IMR-90 (cell line): Measurements from ENCODE around the gene A1CF. TPM values are rescaled to one million over a fixed set of nuclear protein-coding genes. Genes with fewer than 3 reads are reported as not detected.
"Not testable (repeated sequence)": the region's sequence is repeated elsewhere in the genome, so short reads cannot be mapped to it uniquely, and the experiment has no call there.

Experiments
- ATAC-seq: fragments of 200-7000 bp; cut with Tn5 transposase; 2 replicates; pipeline ENCODE4 v1.9.1; 2020; ENCODE audit warnings: low read depth, mild to moderate bottlenecking, moderate library complexity
- BruUV-seq: library from RNA; stranded (reverse); fragments of 400-500 nt; replicated peaks from 2 replicates; lab custom pipeline; 2021; lab: Mats Ljungman, UMichigan
- CTCF ChIA-PET: fragments of 300-600 bp; formaldehyde crosslinking; extraction: SDS; loops from one replicate; lab custom pipeline; 2021; ENCODE audit warnings: antibody characterized with exemption; lab: Yijun Ruan, JAX
- POLR2A ChIA-PET: fragments of 300-600 bp; sonication (Branson Sonifier 250); formaldehyde crosslinking; loops from one replicate; lab custom pipeline; 2022; ENCODE audit warnings: antibody characterized with exemption; ENCODE audit not compliant: unreplicated experiment; lab: Charles Lee
- DNase-seq: peaks from one replicate; pipeline ENCODE4 v3.0.0; 2013
- H2AFZ ChIP-seq: replicated peaks from 2 replicates; pipeline ENCODE3; 2013; ENCODE audit warnings: low read length, mild to moderate bottlenecking; ENCODE audit not compliant: poor library complexity
- H2AK5ac ChIP-seq: 2 replicates; pipeline ENCODE4 v1.6.1; 2013; ENCODE audit warnings: low read depth, low read length, inconsistent platforms
- H2AK9ac ChIP-seq: replicated peaks from 2 replicates; pipeline ENCODE3; 2013; ENCODE audit warnings: mild to moderate bottlenecking, low read depth, low read length, moderate library complexity; ENCODE audit not compliant: poor library complexity
- H2BK120ac ChIP-seq: 2 replicates; pipeline ENCODE4 v1.6.1; 2013; ENCODE audit warnings: low read depth, low read length, inconsistent platforms
- H2BK15ac ChIP-seq: 3 replicates; pipeline ENCODE4 v1.6.1; 2013; ENCODE audit warnings: low read depth, low read length, inconsistent platforms
- H2BK20ac ChIP-seq: 2 replicates; pipeline ENCODE4 v1.6.1; 2013; ENCODE audit warnings: low read depth, mild to moderate bottlenecking, inconsistent platforms, low read length, moderate library complexity
- H2BK5ac ChIP-seq: 2 replicates; pipeline ENCODE4 v1.6.1; 2013; ENCODE audit warnings: mild to moderate bottlenecking, low read depth, low read length, inconsistent platforms; ENCODE audit not compliant: poor library complexity, severe bottlenecking
- H3K14ac ChIP-seq: replicated peaks from 2 replicates; pipeline ENCODE4 v1.6.1; 2013; ENCODE audit warnings: low read depth, low read length, inconsistent platforms
- H3K18ac ChIP-seq: 2 replicates; pipeline ENCODE4 v1.6.1; 2013; ENCODE audit warnings: low read depth, low read length, control low read depth
- H3K23ac ChIP-seq: 2 replicates; pipeline ENCODE4 v1.6.1; 2013; ENCODE audit warnings: low read depth, low read length, inconsistent platforms
- H3K27ac ChIP-seq: 2 replicates; pipeline ENCODE4 v1.5.1; 2013; ENCODE audit warnings: mild to moderate bottlenecking, control low read depth, low read length; ENCODE audit not compliant: insufficient read depth
- H3K27me3 ChIP-seq: 2 replicates; pipeline ENCODE4 v1.6.1; 2013; ENCODE audit warnings: low read length; ENCODE audit not compliant: control insufficient read depth, insufficient read depth
- H3K36me3 ChIP-seq: 2 replicates; pipeline ENCODE4 v1.6.1; 2013; ENCODE audit warnings: low read length, mixed read lengths; ENCODE audit not compliant: control insufficient read depth, insufficient read depth
- H3K4ac ChIP-seq: 2 replicates; pipeline ENCODE4 v1.6.1; 2013; ENCODE audit warnings: low read depth, low read length, inconsistent platforms
- H3K4me1 ChIP-seq: 2 replicates; pipeline ENCODE4 v1.6.1; 2013; ENCODE audit warnings: low read length, mixed read lengths; ENCODE audit not compliant: control insufficient read depth, insufficient read depth
- H3K4me2 ChIP-seq: 2 replicates; pipeline ENCODE4 v1.6.1; 2013; ENCODE audit warnings: low read depth, mild to moderate bottlenecking, control low read depth, low read length, moderate library complexity
- H3K4me3 ChIP-seq: 2 replicates; pipeline ENCODE4 v1.5.1; 2013; ENCODE audit warnings: low read depth, mild to moderate bottlenecking, control low read depth, low read length, moderate library complexity; ENCODE audit not compliant: insufficient read depth
- H3K56ac ChIP-seq: 2 replicates; pipeline ENCODE4 v1.6.1; 2013; ENCODE audit warnings: low read length, inconsistent platforms; ENCODE audit not compliant: insufficient read depth; ENCODE audit errors: extremely low read depth
- H3K79me1 ChIP-seq, 2 experiments: 2 replicates each; pipeline ENCODE4 v1.6.1; 2013; ENCODE audit warnings: low read length in 2 of 2, inconsistent platforms in 1 of 2, low read depth in 1 of 2
- H3K9ac ChIP-seq: 2 replicates; pipeline ENCODE4 v1.6.1; 2013; ENCODE audit warnings: low read depth, low read length, control low read depth
- H3K9me1 ChIP-seq: 2 replicates; pipeline ENCODE4 v1.6.1; 2013; ENCODE audit warnings: low read length, inconsistent platforms; ENCODE audit not compliant: insufficient read depth
- H3K9me3 ChIP-seq: 2 replicates; pipeline ENCODE4 v1.6.1; 2013; ENCODE audit warnings: low read length; ENCODE audit not compliant: control insufficient read depth, insufficient read depth
- H4K20me1 ChIP-seq: 2 replicates; pipeline ENCODE4 v1.6.1; 2013; ENCODE audit warnings: low read length, inconsistent platforms; ENCODE audit not compliant: insufficient read depth
- H4K5ac ChIP-seq: 2 replicates; pipeline ENCODE4 v1.6.1; 2013; ENCODE audit warnings: mild to moderate bottlenecking, low read depth, low read length, control low read depth
- H4K8ac ChIP-seq, 2 experiments: 2 replicates each; pipeline ENCODE4 v1.6.1; 2013; ENCODE audit warnings: low read depth in 2 of 2, low read length in 2 of 2, control low read depth in 1 of 2, inconsistent platforms in 1 of 2
- H4K91ac ChIP-seq: 2 replicates; pipeline ENCODE4 v1.6.1; 2013; ENCODE audit warnings: low read depth, low read length, inconsistent platforms; ENCODE audit not compliant: insufficient read depth
- WGBS, 2 experiments: methylation state at CpG; one replicate each; pipeline versions ENCODE4 v1.1.5 to v1.1.7; 2013; ENCODE audit warnings: missing lambda C conversion rate in 2 of 2; ENCODE audit not compliant: insufficient read length in 1 of 2; ENCODE audit errors: extremely low coverage in 2 of 2; 5-methylcytosine and 5-hydroxymethylcytosine counted together
- dilution Hi-C: fragments of 300-500 bp; cut with HindIII; formaldehyde crosslinking; loops from one replicate; pipeline ENCODE4 v1.14.3; 2018; ENCODE audit warnings: low sequenced_read_pairs; ENCODE audit not compliant: unreplicated experiment
- in situ Hi-C: fragments of 300-500 bp; cut with MboI; formaldehyde crosslinking; loops from 3 replicates; pipeline ENCODE4 v1.14.3; 2019; ENCODE audit warnings: low sequenced_read_pairs, inconsistent platforms, mixed read lengths
- intact Hi-C: fragments of 100-400 bp; cut with micrococcal nuclease; formaldehyde crosslinking; loops from 2 replicates; pipeline ENCODE4 v1.10.0; 2022
- polyA plus RNA-seq, 3 experiments: library from polyadenylated mRNA; depleted of rRNA; stranded (reverse); fragments of >200 nt; gene quantifications; 2 replicates each; pipeline ENCODE4 v1.2.3, GENCODE V29; 2012; ENCODE audit warnings: low replicate concordance in 1 of 3
- total RNA-seq: library from RNA; depleted of rRNA; stranded (reverse); fragments of >200 nt; gene quantifications from 2 replicates; pipeline ENCODE4 v1.2.3, GENCODE V29; 2012; rRNA removed

The A1CF gene
- total and polyA plus RNA-seq, 2 of the 4 experiments (the other 2 are of a cell fraction): not detected

- H3K56ac ChIP-seq, H3K4me2 ChIP-seq, H2AK9ac ChIP-seq, H4K91ac ChIP-seq, H2BK5ac ChIP-seq, H3K18ac ChIP-seq, H3K79me1 ChIP-seq, CTCF ChIA-PET, H2AFZ ChIP-seq, H3K4me1 ChIP-seq, H3K27me3 ChIP-seq, in situ Hi-C loops, POLR2A ChIA-PET, H2BK15ac ChIP-seq, H2BK120ac ChIP-seq, H3K4ac ChIP-seq, H3K4me3 ChIP-seq, H3K14ac ChIP-seq, H2AK5ac ChIP-seq, H3K23ac ChIP-seq, H3K9me3 ChIP-seq, BruUV-seq, H4K20me1 ChIP-seq, H3K9ac ChIP-seq, dilution Hi-C loops, H4K8ac ChIP-seq, H2BK20ac ChIP-seq, H3K36me3 ChIP-seq, H3K27ac ChIP-seq, H4K5ac ChIP-seq, H3K9me1 ChIP-seq: not testable (repeated sequence)
- DNase-seq (peak; percentile 55), ATAC-seq (peak; percentile 82)
- intact Hi-C loops: loop anchor here (10.0 kb wide), 1 partner anchor 592 kb away; no protein-coding TSS in a partner anchor
- WGBS, 2 experiments: no CpG with 5 or more reads among the region's 5 CpGs
Observed at GRCh38 chr10:50766774-50767513, 118.5 kb downstream of the A1CF start.

Other genes starting within 250 kb of the A1CF start
- gene ASAH2B, start 145.7 kb downstream of the A1CF start, total RNA-seq: 4.4 and 5.0 TPM in 2 replicates
- gene ASAH2B, start 145.7 kb downstream of the A1CF start, polyA plus RNA-seq (2012; rRNA removed): 2.7 and 3.7 TPM in 2 replicates
- 18.3 and 22.5 TPM in 2 replicates for gene PRKG1, start 188.9 kb upstream of the A1CF start, total RNA-seq
- gene PRKG1, start 188.9 kb upstream of the A1CF start, polyA plus RNA-seq (2012; rRNA removed): 3.1 and 3.5 TPM in 2 replicates